ENCODE measurements around the gene SDK1.

GRCh38 chr7:3880228-3880987 lies 579.4 kb downstream of the SDK1 start:
- no peak for TF ChIP-seq POLR2A (IDR thresholded peaks at IDR 0.05)
- no peak for TF ChIP-seq CTCF (IDR thresholded peaks at IDR 0.05)
- TF ChIP-seq POLR2AphosphoS5 (IDR thresholded peaks at IDR 0.05) = no peak
